Adrenal gland (tissue), 12 donors: ENCODE measurements around the gene ALG14. TPM values are rescaled to one million over a fixed set of nuclear protein-coding genes. Genes with fewer than 3 reads are reported as not detected.

Experiments used
- DNase-seq, 7 donors: peaks; one replicate each; pipeline ENCODE4 v3.0.0-alpha.2; 2019 to 2020
- H3K27ac ChIP-seq, 5 donors: fragments of 200-600 bp; sonication (generic) in 4 of 5; 1 replicate in 3 of 5; 2 replicates in 2 of 5; pipeline versions ENCODE4 v1.5.1 to v1.8.0; 2016 to 2020; ENCODE audit warnings: mild to moderate bottlenecking in 1 of 5
- H3K27me3 ChIP-seq: fragments of 200-600 bp; 2 replicates; pipeline ENCODE4 v1.8.0; 2021
- H3K36me3 ChIP-seq, 2 donors: fragments of 200-600 bp; replicated peaks in 1 of 2; 1 replicate in 1 of 2; 2 replicates in 1 of 2; pipeline versions ENCODE4 v1.5.1 to v1.8.0; 2018 to 2022
- H3K4me1 ChIP-seq, 2 donors: fragments of 200-600 bp; replicated peaks in 1 of 2; 1 replicate in 1 of 2; 2 replicates in 1 of 2; pipeline versions ENCODE4 v1.5.1 to v1.8.0; 2018 to 2021
- H3K4me3 ChIP-seq, 4 donors: fragments of 200-600 bp; sonication (generic) in 3 of 4; one replicate each; pipeline ENCODE4 v1.5.1; 2016 to 2018
- H3K9me3 ChIP-seq, 3 donors: fragments of 200-600 bp; sonication (generic) in 1 of 3; replicated peaks in 1 of 3; 1 replicate in 2 of 3; 2 replicates in 1 of 3; pipeline versions ENCODE4 v1.5.1 to v1.8.0; 2016 to 2021
- POLR2A ChIP-seq, 2 donors: fragments of 450-650 bp; IDR thresholded peaks; one replicate each; pipeline ENCODE4 v1.6.1; 2017; ENCODE audit warnings: antibody characterized with exemption in 2 of 2, mild to moderate bottlenecking in 2 of 2, moderate library complexity in 1 of 2
- WGBS, 4 donors: extraction: QIAGEN DNeasy Blood & Tissue Kit in 2 of 4; methylation state at CpG; one replicate each; pipeline versions ENCODE4 v1.1.5 to v1.1.7; 2013 to 2017; 5-methylcytosine and 5-hydroxymethylcytosine counted together
- intact Hi-C, 2 donors: fragments of 100-400 bp; cut with DNase I; formaldehyde crosslinking; loops; one replicate each; pipeline versions ENCODE4 v1.14.1 to v1.15.0; 2022 to 2023
- polyA plus RNA-seq, 3 donors: library from polyadenylated mRNA; stranded (reverse); fragments of 200-250 nt in 2 of 3; fragments of 350-450 nt in 1 of 3; fragmentation: Illumina TruSeq in 1 of 3; extraction: RNeasy Lipid Tissue Mini Kit (QIAGEN cat#74804) in 1 of 3; gene quantifications; one replicate each; pipeline ENCODE4 v1.2.3, GENCODE V29; 2013 to 2014
- total RNA-seq, 9 donors: library from RNA; depleted of rRNA in 4 of 9; stranded (reverse); fragments of >200 nt in 4 of 9; fragments of 120-200 nt in 1 of 9; fragmentation: NEBNext Ultra II Directional in 1 of 9; extraction: Animal tissue kit (Norgen Biotek cat#: 25700) in 1 of 9; gene quantifications; one replicate each; pipeline versions ENCODE4 v1.1.0 to v1.2.4, GENCODE V29; 2013 to 2023
- TF ChIP-seq, protein P1 (sequence below), 6 experiments: fragments of 450-650 bp in 4 of 6; fragments of 200-600 bp in 2 of 6; sonication (generic) in 1 of 6; IDR thresholded peaks; 1 replicate in 5 of 6; 2 replicates in 1 of 6; pipeline versions ENCODE4 v1.5.1 to v1.8.0; 2016 to 2021; ENCODE audit warnings: antibody characterized with exemption in 6 of 6, mild to moderate bottlenecking in 2 of 6, moderate library complexity in 1 of 6
- donor health status: healthy with polysubstance abuse.
- donor health status: Bipolar disorder and iron deficiency.
- donor health status: DM: yes; HTN: yes; CAD: no.
- donor health status: DM: no; HTN: no; CAD: no.
- donor health status: DM: no; HTN: no; CAD: no.
- donor health status: DM: yes; HTN: yes; CAD: no.

ALG14 gene
- total and polyA plus RNA-seq, 12 donors: 1.5 to 29.9 (median 14.3) TPM

DNA sequence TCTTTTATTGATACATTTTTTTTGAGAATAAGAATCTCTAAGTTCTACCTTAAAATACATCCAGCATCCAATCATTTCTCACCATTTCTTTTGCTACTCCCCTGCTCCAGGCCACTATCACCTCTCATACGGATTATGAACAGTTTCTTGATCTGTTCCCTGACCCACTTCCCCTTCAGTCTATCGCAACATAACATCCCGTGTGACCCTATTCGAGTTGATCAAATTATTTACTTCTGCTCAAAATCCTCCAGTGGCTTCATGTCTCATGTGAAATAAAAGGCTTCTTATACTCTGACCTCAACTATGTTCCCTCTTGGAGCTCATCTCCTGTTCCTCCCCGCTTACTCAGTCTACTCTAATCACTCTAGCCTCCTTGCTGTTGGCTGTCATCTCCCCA lies 5.2 kb downstream of the ALG14 start:
- no peak overlapping the region for H3K4me3 ChIP-seq
- H3K36me3 ChIP-seq: no peaks in the 10 kb centered on the region
- WGBS, 4 donors: 34 to 58% (median 48%) methylated on average over 5 of the region's 5 CpGs
- no peaks in the 10 kb centered on the region for H3K27me3 ChIP-seq
- no peaks in the 10 kb centered on the region for H3K9me3 ChIP-seq
- DNase-seq: no peak
- no peak for TF ChIP-seq POLR2A (IDR thresholded peaks at IDR 0.05)
- TF ChIP-seq, protein P1, sequence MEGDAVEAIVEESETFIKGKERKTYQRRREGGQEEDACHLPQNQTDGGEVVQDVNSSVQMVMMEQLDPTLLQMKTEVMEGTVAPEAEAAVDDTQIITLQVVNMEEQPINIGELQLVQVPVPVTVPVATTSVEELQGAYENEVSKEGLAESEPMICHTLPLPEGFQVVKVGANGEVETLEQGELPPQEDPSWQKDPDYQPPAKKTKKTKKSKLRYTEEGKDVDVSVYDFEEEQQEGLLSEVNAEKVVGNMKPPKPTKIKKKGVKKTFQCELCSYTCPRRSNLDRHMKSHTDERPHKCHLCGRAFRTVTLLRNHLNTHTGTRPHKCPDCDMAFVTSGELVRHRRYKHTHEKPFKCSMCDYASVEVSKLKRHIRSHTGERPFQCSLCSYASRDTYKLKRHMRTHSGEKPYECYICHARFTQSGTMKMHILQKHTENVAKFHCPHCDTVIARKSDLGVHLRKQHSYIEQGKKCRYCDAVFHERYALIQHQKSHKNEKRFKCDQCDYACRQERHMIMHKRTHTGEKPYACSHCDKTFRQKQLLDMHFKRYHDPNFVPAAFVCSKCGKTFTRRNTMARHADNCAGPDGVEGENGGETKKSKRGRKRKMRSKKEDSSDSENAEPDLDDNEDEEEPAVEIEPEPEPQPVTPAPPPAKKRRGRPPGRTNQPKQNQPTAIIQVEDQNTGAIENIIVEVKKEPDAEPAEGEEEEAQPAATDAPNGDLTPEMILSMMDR (IDR thresholded peaks at IDR 0.05): no peak
- peak overlapping the region in 4 of 5 donors; percentile 56 to 67 (median 65) for H3K27ac ChIP-seq
- intact Hi-C loops: no loop called here
- H3K4me1 ChIP-seq: peaks cover 13 to 31% of the 10 kb centered on the region in 2 donors

DNA sequence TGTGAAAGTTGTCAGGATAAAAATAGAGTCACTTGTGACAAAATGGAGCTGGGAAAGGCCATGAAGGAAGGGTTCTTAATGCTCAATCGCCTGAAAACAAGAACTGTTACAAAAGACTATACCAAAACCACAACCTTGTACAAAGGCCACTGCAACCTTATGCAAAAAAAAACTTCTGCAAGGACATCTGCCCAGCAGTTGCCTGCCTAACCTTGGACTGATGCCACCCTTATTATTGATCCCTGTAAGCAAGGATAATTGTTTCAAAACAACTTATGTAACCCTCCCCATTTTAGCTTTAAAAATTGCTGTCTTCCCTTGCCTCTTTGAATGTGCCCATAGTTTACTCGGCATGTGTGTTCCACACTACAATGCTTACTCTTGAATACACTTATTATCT lies 5.7 kb downstream of the ALG14 start:
- TF ChIP-seq, protein P1 (IDR thresholded peaks at IDR 0.05): no peak
- no peak for TF ChIP-seq POLR2A (IDR thresholded peaks at IDR 0.05)
- intact Hi-C loops: no loop called here
- 31 to 40% (median 37%) methylated on average over 2 of the region's 2 CpGs for WGBS, 4 donors

DNA sequence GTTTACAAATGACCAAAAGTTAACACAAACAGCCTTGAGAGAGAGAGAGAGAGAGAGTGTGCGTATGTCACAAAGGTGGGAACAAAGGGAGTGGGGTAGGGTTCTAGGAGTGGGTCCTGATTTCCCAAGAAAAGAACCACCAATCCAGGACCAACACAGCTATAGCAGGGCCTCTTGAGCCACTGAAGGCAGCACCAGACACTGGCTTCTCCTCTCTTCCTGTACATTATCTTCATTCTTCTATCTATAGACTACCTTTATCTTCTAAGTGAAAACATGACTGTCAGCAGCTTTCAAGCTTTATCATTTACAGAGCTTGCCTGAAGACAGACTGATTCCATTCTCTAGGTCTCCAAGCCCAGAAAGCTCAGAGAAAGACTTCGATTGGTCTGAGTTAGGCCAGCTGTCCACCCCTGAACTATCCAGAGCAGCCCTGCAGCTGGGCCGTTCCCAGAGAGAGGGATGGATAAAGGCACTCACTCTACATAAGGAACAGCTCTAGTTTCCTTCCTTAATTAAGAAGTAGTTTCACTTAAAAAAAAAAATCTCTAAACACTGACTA lies 11.2 kb downstream of the ALG14 start:
- Histone ChIP-seq H3K36me3 (no peaks in the 10 kb centered on the region), H3K4me3 (no peak overlapping the region), H3K9me3 (no peaks in the 10 kb centered on the region), H3K4me1 (peaks cover 0 to 17% of the 10 kb centered on the region in 2 donors), H3K27me3 (no peaks in the 10 kb centered on the region), H3K27ac (no peak overlapping the region)
- TF ChIP-seq, protein P1 (IDR thresholded peaks at IDR 0.05): no peak
- TF ChIP-seq POLR2A (IDR thresholded peaks at IDR 0.05): no peak
- WGBS, 4 donors: 63 to 87% (median 85%) methylated on average over 3 of the region's 3 CpGs
- intact Hi-C loops: no loop called here
- no peak for DNase-seq

More for the DNA sequence above, 5.7 kb downstream of the ALG14 start:
- Histone ChIP-seq H3K9me3 (no peaks in the 10 kb centered on the region), H3K27me3 (no peaks in the 10 kb centered on the region), H3K4me1 (peaks cover 13 to 31% of the 10 kb centered on the region in 2 donors), H3K4me3 (no peak overlapping the region), H3K27ac (peak overlapping the region in 4 of 5 donors; percentile 56 to 67 (median 65)), H3K36me3 (no peaks in the 10 kb centered on the region)
- peak in 6 of 7 donors; percentile 30 to 69 (median 56) for DNase-seq

DNA sequence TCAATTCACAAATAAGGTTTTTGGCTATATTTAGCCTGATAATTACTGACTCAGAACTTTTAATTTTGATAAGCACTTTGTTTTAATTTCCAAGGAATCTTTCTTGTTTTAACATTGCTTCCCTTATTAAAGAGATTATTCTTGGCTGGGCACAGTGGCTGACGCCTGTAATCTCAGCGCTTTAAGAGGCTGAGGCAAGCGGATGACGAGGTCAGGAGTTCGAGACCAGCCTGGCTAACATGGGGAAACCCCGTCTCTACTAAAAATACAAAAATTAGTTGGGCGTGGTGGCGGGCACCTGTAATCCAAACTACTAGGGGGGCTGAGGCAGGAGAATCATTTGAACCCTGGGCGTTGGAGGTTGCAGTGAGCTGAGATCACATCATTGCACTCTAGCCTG lies 13.8 kb downstream of the ALG14 start:
- H3K27me3 ChIP-seq: no peaks in the 10 kb centered on the region
- H3K4me1 ChIP-seq: peaks cover 0 to 12% of the 10 kb centered on the region in 2 donors
- H3K27ac ChIP-seq: peak overlapping the region in 3 of 5 donors; percentile 12 to 62 (median 54)
- intact Hi-C loops: no loop called here
- 63 to 77% (median 66%) methylated on average over 9 of the region's 9 CpGs for WGBS, 4 donors
- TF ChIP-seq, protein P1 (IDR thresholded peaks at IDR 0.05): no peak
- no peak for TF ChIP-seq POLR2A (IDR thresholded peaks at IDR 0.05)
- peak in 1 of 7 donors; percentile 26 for DNase-seq
- no peak overlapping the region for H3K4me3 ChIP-seq
- no peaks in the 10 kb centered on the region for H3K36me3 ChIP-seq
- no peaks in the 10 kb centered on the region for H3K9me3 ChIP-seq
